DMS 273 (cell line): ENCODE results near the gene ZSCAN16.

Source experiments
- DNase-seq: peaks from one replicate; lab custom pipeline; 2025; ENCODE audit not compliant: unreplicated experiment; lab: John Stamatoyannopoulos, UW

ZSCAN16 gene

DNA sequence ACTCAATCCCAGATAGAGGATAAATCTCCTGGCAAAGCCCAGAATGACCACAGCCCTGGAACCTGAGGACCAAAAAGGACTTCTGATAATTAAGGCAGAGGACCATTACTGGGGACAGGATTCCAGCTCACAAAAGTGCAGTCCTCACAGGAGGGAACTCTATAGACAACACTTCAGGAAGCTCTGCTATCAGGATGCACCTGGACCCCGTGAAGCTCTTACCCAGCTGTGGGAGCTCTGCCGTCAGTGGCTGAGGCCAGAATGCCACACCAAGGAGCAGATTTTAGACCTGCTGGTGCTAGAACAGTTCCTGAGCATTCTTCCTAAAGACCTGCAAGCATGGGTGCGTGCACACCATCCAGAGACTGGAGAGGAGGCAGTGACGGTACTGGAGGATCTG, 992 bp downstream of the ZSCAN16 start:
- no peak for DNase-seq

DNA sequence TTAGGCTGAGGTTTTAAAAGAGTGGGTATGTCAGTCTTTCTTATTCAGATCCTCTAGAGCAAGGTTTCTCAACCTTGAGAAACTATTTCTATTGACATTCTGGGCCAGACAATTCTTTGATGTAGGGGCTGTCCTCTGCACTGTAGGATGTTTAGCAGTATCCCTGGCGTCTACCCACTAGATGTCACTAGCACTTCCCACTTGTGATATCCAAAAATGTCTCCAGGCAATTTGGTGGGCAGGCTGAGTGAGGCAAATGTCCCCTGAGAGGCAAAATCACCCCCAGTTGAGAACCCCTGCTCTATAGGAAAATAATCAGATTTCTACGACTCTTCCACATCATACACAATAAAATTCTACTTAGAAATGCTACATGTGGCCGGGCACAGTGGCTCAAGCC, 9.6 kb downstream of the ZSCAN16 start:
- peak; percentile 60 for DNase-seq

- DNase-seq: no peak
Observed at GRCh38 chr6:28134716-28135115, 10.3 kb downstream of the ZSCAN16 start.

- DNase-seq: peak; percentile 18
Observed at GRCh38 chr6:28135393-28135792, 11.0 kb downstream of the ZSCAN16 start.

- peak; percentile 99 for DNase-seq
Observed at GRCh38 chr6:28136585-28137504, 12.4 kb downstream of the ZSCAN16 start.

- peak; percentile 47 for DNase-seq
Observed at GRCh38 chr6:28137505-28137981, 13.1 kb downstream of the ZSCAN16 start.

DNA sequence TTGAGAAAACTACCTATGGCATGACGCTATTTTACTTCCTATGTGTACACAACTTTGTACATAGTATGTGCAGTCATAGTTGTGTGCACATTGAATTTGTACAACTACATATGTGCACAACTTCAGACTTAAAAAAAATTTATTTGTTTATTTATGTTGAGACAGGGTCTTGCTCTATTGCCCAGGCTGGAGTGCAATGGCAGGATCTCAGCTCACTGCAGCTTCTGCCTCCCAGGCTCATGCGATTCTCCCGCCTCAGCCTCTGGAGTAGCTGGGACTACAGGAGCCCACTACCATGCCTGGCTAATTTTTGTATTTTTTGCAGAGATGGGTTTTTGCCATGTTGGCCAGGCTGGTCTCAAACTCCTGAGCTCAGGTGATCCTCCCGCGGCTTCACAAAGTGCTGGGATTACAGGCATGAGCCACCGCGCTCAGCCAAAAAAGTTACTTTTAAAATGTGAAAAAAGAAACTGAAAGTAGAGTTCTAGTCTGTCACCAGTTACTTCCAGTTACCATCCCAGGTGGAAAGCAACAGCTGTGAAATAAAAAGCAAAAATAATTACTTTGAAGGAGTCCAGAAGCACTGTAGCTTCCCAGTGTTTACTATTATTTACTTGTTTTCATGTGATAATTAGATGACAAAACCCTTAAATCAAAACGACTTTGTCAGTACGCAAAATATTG, 15.6 kb downstream of the ZSCAN16 start:
- DNase-seq: no peak

- DNase-seq: no peak
Observed at GRCh38 chr6:28140616-28141015, 16.2 kb downstream of the ZSCAN16 start.

GRCh38 chr6:28141500-28142329, 17.3 kb downstream of the ZSCAN16 start, which contains the start of gene ZKSCAN8:
Gene ZKSCAN8, plus strand, starts transcription at chr6:28141883. Its CDS starts 6,525 bp downstream, at chr6:28148408.
- DNase-seq: peak; percentile 96

DNA sequence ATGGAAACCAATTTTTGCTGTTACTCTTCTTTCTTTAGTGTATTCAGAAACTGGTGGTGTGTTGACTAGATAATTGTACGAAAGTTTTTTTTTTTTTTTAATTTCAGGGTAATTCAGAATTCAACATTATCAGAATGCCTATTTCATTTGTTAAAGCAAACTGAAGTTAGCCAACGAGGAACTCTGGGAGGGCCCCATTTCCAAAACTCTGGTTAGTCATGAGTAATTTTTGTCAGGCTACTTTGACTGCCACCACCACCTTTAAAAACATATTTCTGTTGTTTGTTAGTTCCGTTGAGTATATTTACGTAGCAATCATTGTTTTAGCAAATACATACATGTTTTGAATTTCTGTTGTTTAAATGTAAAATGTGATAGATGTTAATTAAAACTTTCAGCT, 18.0 kb downstream of the ZSCAN16 start:
- DNase-seq: peak; percentile 7

DNA sequence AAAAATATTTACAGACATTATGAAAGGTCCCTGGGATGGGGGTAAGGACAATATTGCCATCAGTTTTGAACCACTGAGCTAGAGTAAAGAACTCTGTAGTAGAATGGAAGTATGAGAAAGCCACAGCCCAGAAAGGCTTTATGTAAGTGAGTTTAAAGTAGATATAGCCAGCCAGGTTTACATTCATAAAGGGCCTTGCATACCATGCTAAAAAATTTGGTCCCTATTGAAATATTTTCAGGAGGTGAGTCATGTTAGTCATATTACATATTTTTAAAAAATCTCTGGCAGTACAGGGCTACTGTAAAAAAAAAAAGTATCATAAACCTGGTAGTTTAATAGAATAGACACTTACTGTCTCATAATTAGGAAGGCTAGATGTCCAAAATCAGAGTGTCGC, 20.8 kb downstream of the ZSCAN16 start:
- no peak for DNase-seq

GRCh38 chr6:28152531-28152930, 28.1 kb downstream of the ZSCAN16 start:
- DNase-seq: no peak

DNA sequence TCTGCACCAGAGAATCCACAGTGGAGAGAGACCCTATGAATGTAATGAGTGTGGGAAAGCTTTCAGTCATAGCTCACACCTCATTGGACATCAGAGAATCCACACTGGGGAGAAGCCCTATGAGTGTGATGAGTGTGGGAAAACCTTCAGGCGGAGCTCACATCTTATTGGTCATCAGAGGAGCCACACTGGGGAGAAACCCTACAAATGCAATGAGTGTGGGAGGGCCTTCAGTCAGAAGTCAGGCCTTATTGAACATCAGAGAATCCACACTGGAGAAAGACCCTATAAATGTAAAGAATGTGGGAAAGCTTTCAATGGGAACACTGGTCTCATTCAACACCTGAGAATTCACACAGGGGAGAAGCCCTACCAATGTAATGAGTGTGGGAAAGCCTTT, 29.1 kb downstream of the ZSCAN16 start:
- DNase-seq: no peak

DNA sequence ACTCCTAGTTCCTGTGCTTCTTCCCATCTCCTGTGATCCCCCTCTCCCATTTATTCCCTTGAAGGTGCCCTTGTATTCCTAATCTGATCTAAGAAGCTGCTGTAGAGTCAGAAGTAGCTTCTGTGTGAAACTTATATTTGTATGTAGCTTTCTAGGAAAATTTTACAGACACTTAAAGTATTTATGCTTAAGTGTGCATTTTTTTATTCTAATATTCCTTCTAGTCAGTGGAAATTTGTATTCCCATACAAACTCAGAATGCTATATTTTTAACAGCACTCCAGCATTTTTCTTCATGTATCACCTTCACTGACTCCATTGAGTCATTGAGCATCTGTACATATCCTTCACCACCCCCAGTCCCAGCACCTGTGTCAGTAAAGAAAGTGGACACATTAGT, 29.9 kb downstream of the ZSCAN16 start:
- no peak for DNase-seq

- no peak for DNase-seq
Observed at GRCh38 chr6:28158318-28158717, 33.9 kb downstream of the ZSCAN16 start.

GRCh38 chr6:28159029-28159607, 34.7 kb downstream of the ZSCAN16 start:
- DNase-seq: no peak

DNA sequence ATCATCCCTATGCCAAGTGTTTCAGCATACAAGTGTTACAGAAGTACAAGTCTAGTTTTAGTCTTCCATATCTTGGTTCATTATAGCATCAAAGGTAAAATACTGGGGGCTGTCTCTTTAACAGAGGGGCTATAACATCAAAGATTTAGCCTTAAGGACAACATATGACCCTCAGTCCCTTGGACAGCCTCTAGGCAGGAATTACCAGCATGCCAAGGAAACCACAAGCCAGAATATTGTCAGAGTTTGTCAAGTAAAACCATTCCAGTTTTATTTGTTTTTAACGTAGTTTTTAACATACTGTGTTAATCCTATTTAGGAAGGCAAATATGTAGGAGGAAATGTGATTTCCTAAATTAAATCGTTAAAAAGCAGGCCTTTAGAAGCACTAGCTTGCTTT, 35.8 kb downstream of the ZSCAN16 start:
- DNase-seq: no peak

DNA sequence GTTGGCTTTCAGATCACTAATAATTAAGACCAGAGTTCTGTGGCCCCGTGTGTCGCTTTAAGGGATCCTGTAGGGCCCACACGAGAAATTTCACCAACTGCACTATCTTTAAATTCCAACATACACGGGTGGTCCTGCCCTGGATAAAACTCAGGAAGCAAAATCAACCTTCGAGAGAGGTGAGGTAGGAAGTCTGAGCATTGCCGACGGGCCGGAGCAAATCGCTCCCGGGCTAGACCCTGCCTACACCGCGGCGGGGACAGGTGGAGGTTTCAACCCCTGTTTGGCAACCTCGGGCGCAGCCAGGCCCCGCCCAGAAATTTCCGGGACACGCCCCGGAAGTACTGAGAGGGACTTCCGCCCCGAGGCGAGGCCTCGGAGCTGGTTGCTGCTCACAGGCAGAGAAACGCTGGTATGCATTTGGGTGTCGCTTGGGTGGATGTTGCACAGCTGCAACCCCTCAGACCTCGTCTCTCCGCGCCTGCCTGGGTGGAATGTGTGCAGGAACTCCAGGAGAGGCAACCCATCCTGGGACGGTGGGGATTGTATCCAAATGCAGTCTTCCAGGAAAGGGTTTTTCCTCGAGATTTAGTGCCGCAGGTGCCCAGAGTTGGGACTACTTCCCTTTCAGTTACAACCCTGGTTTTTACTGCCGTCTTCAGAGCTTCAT, 37.1 kb downstream of the ZSCAN16 start:
- DNase-seq: peak; percentile 85

DNA sequence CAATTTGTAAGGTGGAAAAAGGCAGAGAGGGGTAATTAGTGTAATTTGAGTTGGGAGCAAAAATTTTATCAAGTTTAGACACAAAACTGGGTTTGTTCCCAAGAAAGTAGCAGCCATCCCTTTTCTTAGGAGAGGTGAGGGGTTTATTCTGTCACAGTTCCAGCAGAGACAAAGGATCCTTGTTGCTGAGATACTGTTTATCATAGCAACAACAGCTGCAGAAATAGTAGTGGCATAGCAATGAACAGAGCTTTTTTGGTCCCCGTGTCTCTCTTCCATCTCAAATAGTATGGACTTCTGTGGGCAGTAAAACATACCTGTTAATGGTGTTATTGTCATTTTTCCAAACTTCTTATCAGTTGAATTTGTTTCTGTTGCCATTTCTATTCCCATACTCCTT, 41.2 kb downstream of the ZSCAN16 start:
- no peak for DNase-seq

DNA sequence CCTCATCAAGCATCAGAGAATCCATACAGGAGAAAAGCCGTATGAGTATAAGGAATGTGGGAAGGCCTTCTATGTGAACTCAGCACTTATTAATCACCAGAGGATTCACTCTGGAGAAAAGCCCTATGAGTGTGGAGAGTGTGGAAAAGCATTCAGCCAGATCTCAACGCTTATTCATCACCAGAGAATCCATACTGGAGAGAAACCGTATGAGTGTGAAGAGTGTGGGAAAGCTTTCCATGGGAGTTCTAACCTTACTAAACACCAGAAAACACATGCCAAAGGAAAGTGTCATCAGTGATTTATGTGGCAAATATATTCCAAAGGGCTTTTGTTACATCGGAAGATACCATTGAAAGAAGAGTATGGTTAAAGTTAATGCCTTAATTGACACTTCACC, 42.7 kb downstream of the ZSCAN16 start:
- no peak for DNase-seq
